BE2C (cell line): ENCODE data around the gene FBXL12.

Source experiments
- DNase-seq: peaks from one replicate; pipeline ENCODE4 v3.0.0-alpha.2; 2020
- H3K27me3 ChIP-seq: fragments of 250-450 bp; sonication (Bioruptor Pico); 2 replicates; pipeline ENCODE4 v1.5.1; 2020; ENCODE audit warnings: mild to moderate bottlenecking
- H3K36me3 ChIP-seq: fragments of 250-450 bp; sonication (Bioruptor Pico); 2 replicates; pipeline ENCODE4 v1.5.1; 2020; ENCODE audit warnings: mild to moderate bottlenecking
- H3K4me1 ChIP-seq: fragments of 250-450 bp; sonication (Bioruptor Pico); 2 replicates; pipeline ENCODE4 v1.5.1; 2020
- H3K4me3 ChIP-seq: 2 replicates; pipeline ENCODE4 v1.5.1; 2011; ENCODE audit warnings: low read depth, low read length
- H3K9me3 ChIP-seq: fragments of 250-450 bp; sonication (Bioruptor Pico); 2 replicates; pipeline ENCODE4 v1.5.1; 2020
- CTCF ChIP-seq: IDR thresholded peaks from 2 replicates; pipeline ENCODE4 v1.5.1; 2012; ENCODE audit warnings: mild to moderate bottlenecking, low read depth, low read length

Gene FBXL12

GRCh38 chr19:9842834-9843625 is 24.2 kb upstream of the FBXL12 start:
- TF ChIP-seq CTCF = no peak
- no peaks in the 10 kb centered on the region for H3K9me3 ChIP-seq
- H3K27me3 ChIP-seq = no peaks in the 10 kb centered on the region
- DNase-seq = no peak
- peaks cover 78% of the 10 kb centered on the region for H3K36me3 ChIP-seq
- H3K4me3 ChIP-seq = no peak overlapping the region
- H3K4me1 ChIP-seq = no peaks in the 10 kb centered on the region

- Histone ChIP-seq H3K27me3 (no peaks in the 10 kb centered on the region), H3K4me3 (no peak overlapping the region), H3K36me3 (peaks cover 57% of the 10 kb centered on the region), H3K9me3 (no peaks in the 10 kb centered on the region), H3K4me1 (no peaks in the 10 kb centered on the region)
- DNase-seq = no peak
- TF ChIP-seq CTCF = no peak
These were observed 20.5 kb upstream of the FBXL12 start for GRCh38 chr19:9839415-9839814.

GRCh38 chr19:9838324-9838723 is 19.4 kb upstream of the FBXL12 start:
- TF ChIP-seq CTCF = no peak
- DNase-seq = no peak
- Histone ChIP-seq H3K36me3 (peaks cover 47% of the 10 kb centered on the region), H3K27me3 (no peaks in the 10 kb centered on the region), H3K4me3 (no peak overlapping the region), H3K9me3 (no peaks in the 10 kb centered on the region), H3K4me1 (no peaks in the 10 kb centered on the region)

GRCh38 chr19:9836021-9836420 is 17.1 kb upstream of the FBXL12 start:
- Histone ChIP-seq H3K9me3 (no peaks in the 10 kb centered on the region), H3K27me3 (no peaks in the 10 kb centered on the region), H3K4me1 (no peaks in the 10 kb centered on the region), H3K4me3 (peak overlapping the region; percentile 92), H3K36me3 (peaks cover 24% of the 10 kb centered on the region)
- DNase-seq = no peak
- no peak for TF ChIP-seq CTCF

GRCh38 chr19:9835507-9835949 is 16.6 kb upstream of the FBXL12 start:
- Histone ChIP-seq H3K36me3 (peaks cover 19% of the 10 kb centered on the region), H3K4me1 (no peaks in the 10 kb centered on the region), H3K4me3 (peak overlapping the region; percentile 92), H3K9me3 (no peaks in the 10 kb centered on the region), H3K27me3 (no peaks in the 10 kb centered on the region)
- no peak for DNase-seq
- TF ChIP-seq CTCF = no peak

- peak; percentile 43 for TF ChIP-seq CTCF
- Histone ChIP-seq H3K27me3 (no peaks in the 10 kb centered on the region), H3K9me3 (no peaks in the 10 kb centered on the region), H3K4me1 (no peaks in the 10 kb centered on the region), H3K36me3 (peaks cover 14% of the 10 kb centered on the region), H3K4me3 (peak within 1 kb of the TSS; percentile 92)
- peak; percentile 99 for DNase-seq
These were observed 16.0 kb upstream of the FBXL12 start, which contains the start of gene PIN1 for GRCh38 chr19:9834726-9835506. TSS of gene PIN1 (plus strand) at chr19:9835318. CDS start at chr19:9835345, 27 bp downstream.
